Body of pancreas (tissue), 4 donors: ENCODE measurements around the gene GMDS. TPM values are rescaled to one million over a fixed set of nuclear protein-coding genes. Genes with fewer than 3 reads are reported as not detected.

Experiments used
- ATAC-seq: fragments of 150-250 bp; one replicate; pipeline ENCODE4 v1.9.1; 2016
- DNase-seq, 4 donors: peaks; one replicate each; pipeline ENCODE4 v3.0.0-alpha.2; 2019
- H3K27ac ChIP-seq, 4 donors: fragments of 200-600 bp; sonication (generic); 1 replicate in 3 of 4; 2 replicates in 1 of 4; pipeline versions ENCODE4 v1.5.1 to v1.6.1; 2016 to 2019; ENCODE audit warnings: mild to moderate bottlenecking in 1 of 4, mixed read lengths in 1 of 4, moderate library complexity in 1 of 4
- H3K27me3 ChIP-seq, 2 donors: fragments of 200-600 bp; sonication (generic); one replicate each; pipeline ENCODE4 v1.6.0; 2016; ENCODE audit warnings: mild to moderate bottlenecking in 1 of 2
- H3K36me3 ChIP-seq, 2 donors: fragments of 200-600 bp; sonication (generic); replicated peaks in 1 of 2; 2 replicates each; pipeline ENCODE4 v1.5.1; 2016; ENCODE audit warnings: low read depth in 2 of 2; ENCODE audit not compliant: insufficient read depth in 1 of 2
- H3K4me1 ChIP-seq: fragments of 200-600 bp; sonication (generic); one replicate; pipeline ENCODE4 v1.6.0; 2016
- H3K4me3 ChIP-seq, 2 donors: fragments of 200-600 bp; sonication (generic); 1 replicate in 1 of 2; 2 replicates in 1 of 2; pipeline ENCODE4 v1.5.1; 2016 to 2019
- H3K9me3 ChIP-seq, 3 donors: fragments of 200-600 bp; sonication (generic); 1 replicate in 2 of 3; 2 replicates in 1 of 3; pipeline ENCODE4 v1.5.1; 2016
- POLR2A ChIP-seq, 3 donors: fragments of 450-650 bp; IDR thresholded peaks; one replicate each; pipeline ENCODE4 v1.6.1; 2016; ENCODE audit warnings: antibody characterized with exemption in 3 of 3, mild to moderate bottlenecking in 2 of 3
- WGBS, 2 donors: methylation state at CpG; one replicate each; pipeline ENCODE4 v1.1.5; 2017; 5-methylcytosine and 5-hydroxymethylcytosine counted together
- intact Hi-C: fragments of 100-400 bp; cut with DNase I; formaldehyde crosslinking; loops from one replicate; pipeline ENCODE4 v1.15.1; 2023
- total RNA-seq, 2 donors: library from RNA; depleted of rRNA; stranded (reverse); fragments of >200 nt; gene quantifications; one replicate each; pipeline ENCODE4 v1.1.0, GENCODE V29; 2016
- TF ChIP-seq, protein P1 (sequence below), 7 experiments: fragments of 450-650 bp in 4 of 7; fragments of 200-600 bp in 3 of 7; sonication (generic) in 3 of 7; IDR thresholded peaks; one replicate each; pipeline ENCODE4 v1.5.1; 2016 to 2019; ENCODE audit warnings: antibody characterized with exemption in 7 of 7

GMDS gene
- total RNA-seq, 2 donors from 2014 or later, result 34.5 to 63.3 TPM

GRCh38 chr6:2008383-2008976 is 236.9 kb downstream of the GMDS start:
- no peak for DNase-seq
- H3K27ac ChIP-seq, result no peak overlapping the region
- H3K4me1 ChIP-seq, result no peaks in the 10 kb centered on the region
- H3K36me3 ChIP-seq, result no peaks in the 10 kb centered on the region
- WGBS, 2 donors, result 94 to 98% methylated on average over 2 of the region's 2 CpGs
- no peaks in the 10 kb centered on the region for H3K27me3 ChIP-seq
- no peaks in the 10 kb centered on the region for H3K9me3 ChIP-seq
- H3K4me3 ChIP-seq, result no peak overlapping the region
- no peak for ATAC-seq
- intact Hi-C loops, result no loop called here
- TF ChIP-seq POLR2A (IDR thresholded peaks at IDR 0.05), result no peak
- TF ChIP-seq, protein P1, sequence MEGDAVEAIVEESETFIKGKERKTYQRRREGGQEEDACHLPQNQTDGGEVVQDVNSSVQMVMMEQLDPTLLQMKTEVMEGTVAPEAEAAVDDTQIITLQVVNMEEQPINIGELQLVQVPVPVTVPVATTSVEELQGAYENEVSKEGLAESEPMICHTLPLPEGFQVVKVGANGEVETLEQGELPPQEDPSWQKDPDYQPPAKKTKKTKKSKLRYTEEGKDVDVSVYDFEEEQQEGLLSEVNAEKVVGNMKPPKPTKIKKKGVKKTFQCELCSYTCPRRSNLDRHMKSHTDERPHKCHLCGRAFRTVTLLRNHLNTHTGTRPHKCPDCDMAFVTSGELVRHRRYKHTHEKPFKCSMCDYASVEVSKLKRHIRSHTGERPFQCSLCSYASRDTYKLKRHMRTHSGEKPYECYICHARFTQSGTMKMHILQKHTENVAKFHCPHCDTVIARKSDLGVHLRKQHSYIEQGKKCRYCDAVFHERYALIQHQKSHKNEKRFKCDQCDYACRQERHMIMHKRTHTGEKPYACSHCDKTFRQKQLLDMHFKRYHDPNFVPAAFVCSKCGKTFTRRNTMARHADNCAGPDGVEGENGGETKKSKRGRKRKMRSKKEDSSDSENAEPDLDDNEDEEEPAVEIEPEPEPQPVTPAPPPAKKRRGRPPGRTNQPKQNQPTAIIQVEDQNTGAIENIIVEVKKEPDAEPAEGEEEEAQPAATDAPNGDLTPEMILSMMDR (IDR thresholded peaks at IDR 0.05), result no peak

- intact Hi-C loops, result no loop called here
- H3K27ac ChIP-seq, result no peak overlapping the region
- H3K36me3 ChIP-seq, result no peaks in the 10 kb centered on the region
- peaks cover 5% of the 10 kb centered on the region for H3K4me1 ChIP-seq
- WGBS, 2 donors, result 79 to 95% methylated on average over 4 of the region's 4 CpGs
- H3K4me3 ChIP-seq, result no peak overlapping the region
- ATAC-seq (no peak), DNase-seq (no peak)
- TF ChIP-seq, protein P1 (IDR thresholded peaks at IDR 0.05), result no peak
- no peak for TF ChIP-seq POLR2A (IDR thresholded peaks at IDR 0.05)
- no peaks in the 10 kb centered on the region for H3K27me3 ChIP-seq
- no peaks in the 10 kb centered on the region for H3K9me3 ChIP-seq
Observed at GRCh38 chr6:2007165-2007564, 238.2 kb downstream of the GMDS start.

DNA sequence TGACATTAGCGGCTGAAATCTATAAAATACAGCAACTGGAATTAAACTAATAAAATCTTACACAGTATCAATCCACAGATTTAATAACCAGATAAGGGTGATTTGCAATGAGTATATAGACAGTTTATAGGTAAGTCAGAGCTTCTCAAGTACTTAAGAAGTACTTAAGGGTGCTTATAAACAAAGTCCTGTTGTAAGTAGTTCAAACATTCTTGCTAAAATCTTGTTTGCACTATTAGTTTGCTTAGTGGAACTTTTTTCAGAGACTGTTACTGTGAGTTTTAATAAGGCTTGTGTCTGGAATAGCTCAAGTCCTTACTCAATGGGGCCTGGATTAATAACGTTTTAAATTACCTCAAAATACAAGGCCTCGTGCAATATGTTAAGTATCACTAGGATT is 240.5 kb downstream of the GMDS start:
- intact Hi-C loops, result no loop called here
- Histone ChIP-seq H3K27me3 (no peaks in the 10 kb centered on the region), H3K4me1 (peaks cover 7% of the 10 kb centered on the region), H3K9me3 (no peaks in the 10 kb centered on the region), H3K4me3 (no peak overlapping the region), H3K36me3 (no peaks in the 10 kb centered on the region), H3K27ac (no peak overlapping the region)
- DNase-seq (no peak), ATAC-seq (no peak)
- TF ChIP-seq POLR2A (IDR thresholded peaks at IDR 0.05), result no peak
- TF ChIP-seq, protein P1 (IDR thresholded peaks at IDR 0.05), result no peak
- 72 to 81% methylated on average over 3 of the region's 3 CpGs for WGBS, 2 donors

- WGBS, 2 donors, result 88 to 92% methylated on average over 2 of the region's 2 CpGs
- intact Hi-C loops, result no loop called here
- DNase-seq (no peak), ATAC-seq (no peak)
- Histone ChIP-seq H3K4me1 (peaks cover 7% of the 10 kb centered on the region), H3K36me3 (no peaks in the 10 kb centered on the region), H3K27me3 (no peaks in the 10 kb centered on the region), H3K9me3 (no peaks in the 10 kb centered on the region), H3K27ac (no peak overlapping the region), H3K4me3 (no peak overlapping the region)
- TF ChIP-seq, protein P1 (IDR thresholded peaks at IDR 0.05), result no peak
- no peak for TF ChIP-seq POLR2A (IDR thresholded peaks at IDR 0.05)
Observed at GRCh38 chr6:2000962-2001361, 244.4 kb downstream of the GMDS start.

- Histone ChIP-seq H3K4me3 (no peak overlapping the region), H3K9me3 (no peaks in the 10 kb centered on the region), H3K4me1 (peaks cover 7% of the 10 kb centered on the region), H3K27ac (no peak overlapping the region), H3K27me3 (no peaks in the 10 kb centered on the region), H3K36me3 (no peaks in the 10 kb centered on the region)
- intact Hi-C loops, result no loop called here
- WGBS, 2 donors, result 49 to 54% methylated on average over 3 of the region's 3 CpGs
- no peak for TF ChIP-seq POLR2A (IDR thresholded peaks at IDR 0.05)
- TF ChIP-seq, protein P1 (IDR thresholded peaks at IDR 0.05), result no peak
- ATAC-seq (no peak), DNase-seq (no peak)
Observed at GRCh38 chr6:1997702-1998101, 247.7 kb downstream of the GMDS start.
